Calu3 (cell line): ENCODE results near the gene SCN5A. TPM values are rescaled to one million over a fixed set of nuclear protein-coding genes. Genes with fewer than 3 reads are reported as not detected.

Experiments used
- BruUV-seq: library from RNA; stranded (reverse); fragments of 400-500 nt; replicated peaks from 2 replicates; lab custom pipeline; 2021; lab: Mats Ljungman, UMichigan
- CTCF ChIA-PET: fragments of 300-600 bp; sonication (Branson Sonifier 250); formaldehyde crosslinking; loops from one replicate; lab custom pipeline; 2022; ENCODE audit warnings: antibody characterized with exemption; lab: Charles Lee
- DNase-seq: peaks from one replicate; pipeline ENCODE4 v3.0.0; 2022
- H3K27ac Mint-ChIP-seq: one replicate; pipeline ENCODE4 v1.8.0; 2022; ENCODE audit warnings: mixed read lengths; ENCODE audit not compliant: unreplicated experiment
- H3K27me3 Mint-ChIP-seq: one replicate; pipeline ENCODE4 v1.8.0; 2022; ENCODE audit warnings: mixed read lengths; ENCODE audit not compliant: unreplicated experiment
- H3K36me3 Mint-ChIP-seq: one replicate; pipeline ENCODE4 v1.8.0; 2022; ENCODE audit warnings: mild to moderate bottlenecking, moderate library complexity, mixed read lengths; ENCODE audit not compliant: insufficient read depth, unreplicated experiment
- H3K4me1 Mint-ChIP-seq: one replicate; pipeline ENCODE4 v1.8.0; 2022; ENCODE audit warnings: mild to moderate bottlenecking, low read depth, mixed read lengths; ENCODE audit not compliant: unreplicated experiment
- H3K4me3 Mint-ChIP-seq: one replicate; pipeline ENCODE4 v1.8.0; 2022; ENCODE audit warnings: mild to moderate bottlenecking, low read depth, moderate library complexity, mixed read lengths; ENCODE audit not compliant: unreplicated experiment
- H3K9me3 Mint-ChIP-seq: one replicate; pipeline ENCODE4 v1.8.0; 2022; ENCODE audit warnings: low read depth, mixed read lengths; ENCODE audit not compliant: unreplicated experiment
- intact Hi-C: fragments of 100-400 bp; cut with micrococcal nuclease; formaldehyde crosslinking; loops from one replicate; pipeline ENCODE4 v1.10.0; 2022; ENCODE audit not compliant: unreplicated experiment
- total RNA-seq: library from RNA; stranded (reverse); gene quantifications from 2 replicates; pipeline ENCODE4 v1.2.3, GENCODE V29; 2022
- TF ChIP-seq, protein P1 (sequence below): fragments of 200-600 bp; IDR thresholded peaks from one replicate; pipeline ENCODE4 v1.8.0; 2022; ENCODE audit warnings: antibody characterized with exemption; ENCODE audit not compliant: unreplicated experiment

Gene SCN5A
- total RNA-seq, 1 experiment from 2014 or later, result 0.61 TPM

DNA sequence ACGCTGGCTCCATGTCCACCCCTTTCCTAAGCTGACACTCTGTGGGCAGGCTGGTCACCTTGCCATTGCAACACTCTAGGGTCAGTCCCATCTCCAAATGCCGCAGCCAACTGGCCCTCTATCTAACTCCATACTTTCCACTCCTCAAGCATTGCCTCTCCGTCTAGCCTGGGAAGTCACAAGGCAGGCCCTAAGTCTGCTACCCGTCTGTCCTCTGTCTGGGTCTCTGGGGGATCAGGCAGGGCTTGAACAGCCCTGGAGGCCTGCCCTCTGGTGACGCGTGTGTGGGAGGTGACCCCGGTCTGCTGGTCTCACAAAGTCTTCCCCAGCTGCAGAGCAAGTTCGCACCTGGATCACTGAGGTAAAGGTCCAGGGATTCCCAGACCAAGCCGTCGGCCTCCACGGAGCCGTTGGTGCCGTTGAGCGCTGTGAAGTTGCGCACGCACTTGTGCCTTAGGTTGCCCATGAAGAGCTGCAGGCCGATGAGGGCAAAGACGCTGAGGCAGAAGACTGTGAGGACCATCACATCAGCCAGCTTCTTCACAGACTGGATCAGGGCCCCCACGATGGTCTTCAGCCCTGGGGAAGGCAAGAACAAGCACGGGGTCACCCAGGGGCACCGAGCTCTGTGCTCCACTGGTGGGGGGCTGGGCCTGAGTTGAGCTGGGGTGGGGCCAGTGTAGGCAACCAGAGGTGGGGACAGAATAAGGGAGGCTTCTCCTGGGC is 39.9 kb downstream of the SCN5A start:
- Mint-ChIP-seq H3K27ac (no peak overlapping the region), H3K4me3 (no peak overlapping the region), H3K36me3 (no peaks in the 10 kb centered on the region), H3K4me1 (no peaks in the 10 kb centered on the region), H3K9me3 (no peaks in the 10 kb centered on the region), H3K27me3 (peaks cover 68% of the 10 kb centered on the region)
- BruUV-seq, result no TSS peak
- CTCF ChIA-PET, result no interaction called here
- no peak for DNase-seq
- intact Hi-C loops, result no loop called here
- TF ChIP-seq, protein P1, sequence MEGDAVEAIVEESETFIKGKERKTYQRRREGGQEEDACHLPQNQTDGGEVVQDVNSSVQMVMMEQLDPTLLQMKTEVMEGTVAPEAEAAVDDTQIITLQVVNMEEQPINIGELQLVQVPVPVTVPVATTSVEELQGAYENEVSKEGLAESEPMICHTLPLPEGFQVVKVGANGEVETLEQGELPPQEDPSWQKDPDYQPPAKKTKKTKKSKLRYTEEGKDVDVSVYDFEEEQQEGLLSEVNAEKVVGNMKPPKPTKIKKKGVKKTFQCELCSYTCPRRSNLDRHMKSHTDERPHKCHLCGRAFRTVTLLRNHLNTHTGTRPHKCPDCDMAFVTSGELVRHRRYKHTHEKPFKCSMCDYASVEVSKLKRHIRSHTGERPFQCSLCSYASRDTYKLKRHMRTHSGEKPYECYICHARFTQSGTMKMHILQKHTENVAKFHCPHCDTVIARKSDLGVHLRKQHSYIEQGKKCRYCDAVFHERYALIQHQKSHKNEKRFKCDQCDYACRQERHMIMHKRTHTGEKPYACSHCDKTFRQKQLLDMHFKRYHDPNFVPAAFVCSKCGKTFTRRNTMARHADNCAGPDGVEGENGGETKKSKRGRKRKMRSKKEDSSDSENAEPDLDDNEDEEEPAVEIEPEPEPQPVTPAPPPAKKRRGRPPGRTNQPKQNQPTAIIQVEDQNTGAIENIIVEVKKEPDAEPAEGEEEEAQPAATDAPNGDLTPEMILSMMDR, result no peak

DNA sequence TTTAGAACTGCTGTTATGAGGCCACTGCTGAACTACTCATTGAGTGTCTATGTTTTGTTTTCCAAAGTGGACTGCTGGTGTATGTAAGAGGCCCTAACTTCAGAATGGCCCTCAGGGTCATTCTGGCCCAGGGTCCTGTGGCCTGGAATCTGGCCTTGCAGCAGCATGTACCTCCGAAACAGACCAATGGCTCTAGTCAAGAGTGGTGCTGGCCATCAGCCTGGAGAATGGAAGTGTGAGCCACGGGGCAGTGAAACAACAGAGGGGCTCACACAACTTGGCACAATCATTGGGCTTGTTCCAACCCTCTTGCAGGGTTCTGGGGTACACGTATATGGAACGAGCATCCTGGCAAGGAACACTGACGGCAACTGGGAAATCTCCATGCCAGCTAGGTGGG is 40.5 kb downstream of the SCN5A start:
- H3K4me3 Mint-ChIP-seq, result no peak overlapping the region
- no TSS peak for BruUV-seq
- H3K4me1 Mint-ChIP-seq, result no peaks in the 10 kb centered on the region
- H3K27ac Mint-ChIP-seq, result no peak overlapping the region
- TF ChIP-seq, protein P1, result no peak
- H3K27me3 Mint-ChIP-seq, result peaks cover 66% of the 10 kb centered on the region
- CTCF ChIA-PET, result no interaction called here
- no peaks in the 10 kb centered on the region for H3K9me3 Mint-ChIP-seq
- intact Hi-C loops, result no loop called here
- no peaks in the 10 kb centered on the region for H3K36me3 Mint-ChIP-seq
- no peak for DNase-seq

DNA sequence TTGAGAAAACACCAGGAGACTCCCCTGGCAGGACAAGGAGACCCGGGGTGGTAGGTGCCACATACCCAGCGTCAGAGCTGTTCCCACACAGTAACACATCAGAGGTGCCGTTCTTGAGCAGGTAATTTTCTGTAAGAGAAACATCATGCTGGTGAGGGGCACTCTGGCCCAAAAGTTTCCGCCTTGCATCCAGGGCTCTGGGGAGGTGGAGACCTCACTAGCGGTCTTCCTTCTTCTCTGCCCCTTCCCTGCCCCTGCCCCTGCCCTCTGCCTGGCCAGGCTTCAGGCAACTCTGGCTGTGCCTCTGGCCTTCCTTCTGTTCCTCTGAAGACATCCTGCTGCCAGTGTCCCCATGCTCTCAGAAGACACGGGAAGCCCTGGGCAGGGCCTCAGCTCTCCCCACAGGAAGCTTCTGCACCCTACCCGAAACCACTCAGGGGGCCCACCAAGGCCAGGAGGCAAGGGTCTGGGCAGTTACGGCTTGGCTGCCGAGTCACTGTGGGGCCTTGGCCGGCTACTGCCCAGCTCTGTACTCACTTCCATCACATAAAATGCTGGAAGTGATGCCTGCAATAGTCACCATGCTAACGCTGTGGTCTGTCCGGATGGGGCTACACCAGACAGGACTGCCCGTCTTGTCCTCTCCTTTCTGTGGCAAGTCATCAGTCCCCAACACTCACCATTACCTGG is 41.3 kb downstream of the SCN5A start:
- CTCF ChIA-PET, result interaction anchor here (0.7 kb wide), 1 partner anchor 66 kb away, joined by 3 read pairs; no protein-coding TSS in a partner anchor
- Mint-ChIP-seq H3K4me3 (no peak overlapping the region), H3K27me3 (peaks cover 61% of the 10 kb centered on the region), H3K27ac (no peak overlapping the region), H3K4me1 (no peaks in the 10 kb centered on the region), H3K36me3 (no peaks in the 10 kb centered on the region), H3K9me3 (no peaks in the 10 kb centered on the region)
- DNase-seq, result no peak
- BruUV-seq, result no TSS peak
- TF ChIP-seq, protein P1, result no peak
- intact Hi-C loops, result no loop called here

DNA sequence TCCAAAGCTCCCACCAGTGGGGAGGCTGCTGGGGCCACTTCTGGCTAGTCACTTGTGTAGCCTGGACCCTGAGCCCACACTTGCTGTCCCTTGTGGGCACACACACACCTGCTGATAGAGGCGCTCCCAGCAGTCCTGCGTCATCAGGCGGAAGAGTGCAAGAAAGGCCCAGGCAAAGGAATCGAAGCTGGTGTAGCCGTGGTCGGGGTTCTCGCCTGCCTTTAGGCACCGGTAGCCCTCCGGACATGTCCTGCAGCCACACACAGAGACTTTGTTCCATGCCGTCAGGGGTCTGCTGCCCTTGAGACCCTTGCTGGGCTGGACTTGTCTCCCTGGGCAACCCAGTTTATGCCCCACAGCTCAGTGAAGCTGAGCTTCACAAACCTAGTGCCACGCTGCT is 42.9 kb downstream of the SCN5A start:
- CTCF ChIA-PET, result no interaction called here
- Mint-ChIP-seq H3K4me1 (no peaks in the 10 kb centered on the region), H3K27me3 (peaks cover 64% of the 10 kb centered on the region), H3K36me3 (no peaks in the 10 kb centered on the region), H3K9me3 (no peaks in the 10 kb centered on the region), H3K4me3 (no peak overlapping the region), H3K27ac (no peak overlapping the region)
- BruUV-seq, result no TSS peak
- TF ChIP-seq, protein P1, result no peak
- DNase-seq, result no peak
- intact Hi-C loops, result no loop called here
